ENCODE data around the gene PPP3R1. TPM values are rescaled to one million over a fixed set of nuclear protein-coding genes. Genes with fewer than 3 reads are reported as not detected.

PPP3R1 gene
- total and polyA plus RNA-seq, 9 of the 15 experiments (the other 6 are each of a cell fraction or from before 2014, with no cell fraction given), result 3.7 to 70.0 (median 24.8) TPM

DNA sequence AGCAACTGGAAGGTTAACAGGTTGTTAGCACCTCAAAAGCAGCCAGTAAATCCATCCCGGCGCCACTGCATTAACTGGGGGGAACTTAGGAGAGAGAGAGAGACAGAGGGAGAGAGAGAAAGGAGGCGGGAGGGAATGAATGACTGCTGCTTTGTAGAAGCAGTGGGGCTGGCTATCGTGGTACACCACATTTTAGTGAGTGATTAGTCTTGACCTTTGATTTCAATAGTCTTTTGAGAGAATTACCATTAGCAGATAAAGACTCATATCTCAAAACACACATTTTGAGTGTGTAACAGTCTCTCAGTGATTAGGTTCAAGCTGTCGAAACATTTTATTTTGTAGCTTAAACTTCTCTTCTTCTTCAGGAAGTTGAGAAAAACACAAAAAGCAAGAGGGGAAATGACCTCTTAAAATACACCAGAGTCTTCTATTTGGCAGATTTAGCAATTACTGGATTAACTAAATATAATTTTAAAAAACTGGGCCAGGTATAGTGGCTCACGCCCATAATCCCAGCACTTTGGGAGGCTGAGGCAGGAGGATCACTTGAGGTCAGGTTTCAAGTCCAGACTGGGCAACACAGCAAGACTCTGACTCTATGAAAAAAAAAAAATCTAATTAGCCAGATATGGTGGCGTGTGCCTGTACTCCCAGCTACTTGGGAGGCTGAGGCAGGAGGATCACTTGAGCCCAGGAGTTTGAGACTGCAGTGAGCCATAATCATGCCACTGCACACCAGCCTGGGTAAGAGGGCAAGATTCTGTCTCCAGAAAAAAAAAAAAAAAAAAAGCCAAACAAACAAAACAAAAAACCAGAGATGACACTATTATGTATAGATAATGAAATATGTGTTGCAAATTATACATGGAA lies 116.6 kb downstream of the PPP3R1 start (continued):
- TF ChIP-seq, protein P1, sequence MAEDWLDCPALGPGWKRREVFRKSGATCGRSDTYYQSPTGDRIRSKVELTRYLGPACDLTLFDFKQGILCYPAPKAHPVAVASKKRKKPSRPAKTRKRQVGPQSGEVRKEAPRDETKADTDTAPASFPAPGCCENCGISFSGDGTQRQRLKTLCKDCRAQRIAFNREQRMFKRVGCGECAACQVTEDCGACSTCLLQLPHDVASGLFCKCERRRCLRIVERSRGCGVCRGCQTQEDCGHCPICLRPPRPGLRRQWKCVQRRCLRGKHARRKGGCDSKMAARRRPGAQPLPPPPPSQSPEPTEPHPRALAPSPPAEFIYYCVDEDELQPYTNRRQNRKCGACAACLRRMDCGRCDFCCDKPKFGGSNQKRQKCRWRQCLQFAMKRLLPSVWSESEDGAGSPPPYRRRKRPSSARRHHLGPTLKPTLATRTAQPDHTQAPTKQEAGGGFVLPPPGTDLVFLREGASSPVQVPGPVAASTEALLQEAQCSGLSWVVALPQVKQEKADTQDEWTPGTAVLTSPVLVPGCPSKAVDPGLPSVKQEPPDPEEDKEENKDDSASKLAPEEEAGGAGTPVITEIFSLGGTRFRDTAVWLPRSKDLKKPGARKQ (CRISPR knock-in tag; IDR thresholded peaks at IDR 0.05), result no peak
- TF ChIP-seq FIP1L1 (IDR thresholded peaks at IDR 0.05; ENCODE audit: low read depth, low read length, poor library complexity, severe bottlenecking) (no peak), ZNF77 (CRISPR knock-in tag; IDR thresholded peaks at IDR 0.05) (no peak), CCNT2 (IDR thresholded peaks at IDR 0.05; ENCODE audit: borderline replicate concordance, extremely low read depth, insufficient read length, low read depth, low read length) (peak; percentile 89), CEBPB (tag; IDR thresholded peaks at IDR 0.05) (peak; percentile 77), CBFA2T3 (IDR thresholded peaks at IDR 0.05) (peak; percentile 99), E2F3 (CRISPR knock-in tag; IDR thresholded peaks at IDR 0.05) (no peak), HNRNPK (IDR thresholded peaks at IDR 0.05; ENCODE audit: low read depth, low read length, poor library complexity, severe bottlenecking) (no peak), ZNF75A (CRISPR knock-in tag; IDR thresholded peaks at IDR 0.05) (no peak), CSDE1 (IDR thresholded peaks at IDR 0.05) (no peak), MYC (IDR thresholded peaks at IDR 0.05; ENCODE audit: low read depth, low read length) (peak; percentile 51; the same call in 1 of the 2 replicates), MYC (CRISPR knock-in tag; IDR thresholded peaks at IDR 0.05; ENCODE audit: borderline replicate concordance, low read depth) (no peak), RBM14 (IDR thresholded peaks at IDR 0.05; ENCODE audit: borderline replicate concordance, insufficient read depth, low read depth, low read length) (no peak), MXI1 (IDR thresholded peaks at IDR 0.05; ENCODE audit: low read depth, low read length) (peak; percentile 42; the same call in 1 of the 2 replicates), TOE1 (IDR thresholded peaks at IDR 0.05; ENCODE audit: borderline replicate concordance) (peak; percentile 72), TOE1 (CRISPR knock-in tag; IDR thresholded peaks at IDR 0.05; ENCODE audit: borderline replicate concordance, low read depth) (no peak)
- TF ChIP-seq, protein P2, sequence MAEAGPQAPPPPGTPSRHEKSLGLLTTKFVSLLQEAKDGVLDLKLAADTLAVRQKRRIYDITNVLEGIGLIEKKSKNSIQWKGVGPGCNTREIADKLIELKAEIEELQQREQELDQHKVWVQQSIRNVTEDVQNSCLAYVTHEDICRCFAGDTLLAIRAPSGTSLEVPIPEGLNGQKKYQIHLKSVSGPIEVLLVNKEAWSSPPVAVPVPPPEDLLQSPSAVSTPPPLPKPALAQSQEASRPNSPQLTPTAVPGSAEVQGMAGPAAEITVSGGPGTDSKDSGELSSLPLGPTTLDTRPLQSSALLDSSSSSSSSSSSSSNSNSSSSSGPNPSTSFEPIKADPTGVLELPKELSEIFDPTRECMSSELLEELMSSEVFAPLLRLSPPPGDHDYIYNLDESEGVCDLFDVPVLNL (CRISPR knock-in tag; IDR thresholded peaks at IDR 0.05; ENCODE audit: low read depth), result no peak
- TF ChIP-seq, protein P3, sequence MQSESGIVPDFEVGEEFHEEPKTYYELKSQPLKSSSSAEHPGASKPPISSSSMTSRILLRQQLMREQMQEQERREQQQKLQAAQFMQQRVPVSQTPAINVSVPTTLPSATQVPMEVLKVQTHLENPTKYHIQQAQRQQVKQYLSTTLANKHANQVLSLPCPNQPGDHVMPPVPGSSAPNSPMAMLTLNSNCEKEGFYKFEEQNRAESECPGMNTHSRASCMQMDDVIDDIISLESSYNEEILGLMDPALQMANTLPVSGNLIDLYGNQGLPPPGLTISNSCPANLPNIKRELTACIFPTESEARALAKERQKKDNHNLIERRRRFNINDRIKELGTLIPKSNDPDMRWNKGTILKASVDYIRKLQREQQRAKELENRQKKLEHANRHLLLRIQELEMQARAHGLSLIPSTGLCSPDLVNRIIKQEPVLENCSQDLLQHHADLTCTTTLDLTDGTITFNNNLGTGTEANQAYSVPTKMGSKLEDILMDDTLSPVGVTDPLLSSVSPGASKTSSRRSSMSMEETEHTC (IDR thresholded peaks at IDR 0.05), result no peak
- TF ChIP-seq, protein P4, sequence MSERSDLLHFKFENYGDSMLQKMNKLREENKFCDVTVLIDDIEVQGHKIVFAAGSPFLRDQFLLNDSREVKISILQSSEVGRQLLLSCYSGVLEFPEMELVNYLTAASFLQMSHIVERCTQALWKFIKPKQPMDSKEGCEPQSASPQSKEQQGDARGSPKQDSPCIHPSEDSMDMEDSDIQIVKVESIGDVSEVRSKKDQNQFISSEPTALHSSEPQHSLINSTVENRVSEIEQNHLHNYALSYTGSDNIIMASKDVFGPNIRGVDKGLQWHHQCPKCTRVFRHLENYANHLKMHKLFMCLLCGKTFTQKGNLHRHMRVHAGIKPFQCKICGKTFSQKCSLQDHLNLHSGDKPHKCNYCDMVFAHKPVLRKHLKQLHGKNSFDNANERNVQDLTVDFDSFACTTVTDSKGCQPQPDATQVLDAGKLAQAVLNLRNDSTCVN (CRISPR knock-in tag; IDR thresholded peaks at IDR 0.05), result no peak
- TF ChIP-seq, protein P5, sequence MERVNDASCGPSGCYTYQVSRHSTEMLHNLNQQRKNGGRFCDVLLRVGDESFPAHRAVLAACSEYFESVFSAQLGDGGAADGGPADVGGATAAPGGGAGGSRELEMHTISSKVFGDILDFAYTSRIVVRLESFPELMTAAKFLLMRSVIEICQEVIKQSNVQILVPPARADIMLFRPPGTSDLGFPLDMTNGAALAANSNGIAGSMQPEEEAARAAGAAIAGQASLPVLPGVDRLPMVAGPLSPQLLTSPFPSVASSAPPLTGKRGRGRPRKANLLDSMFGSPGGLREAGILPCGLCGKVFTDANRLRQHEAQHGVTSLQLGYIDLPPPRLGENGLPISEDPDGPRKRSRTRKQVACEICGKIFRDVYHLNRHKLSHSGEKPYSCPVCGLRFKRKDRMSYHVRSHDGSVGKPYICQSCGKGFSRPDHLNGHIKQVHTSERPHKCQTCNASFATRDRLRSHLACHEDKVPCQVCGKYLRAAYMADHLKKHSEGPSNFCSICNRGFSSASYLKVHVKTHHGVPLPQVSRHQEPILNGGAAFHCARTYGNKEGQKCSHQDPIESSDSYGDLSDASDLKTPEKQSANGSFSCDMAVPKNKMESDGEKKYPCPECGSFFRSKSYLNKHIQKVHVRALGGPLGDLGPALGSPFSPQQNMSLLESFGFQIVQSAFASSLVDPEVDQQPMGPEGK (CRISPR knock-in tag; IDR thresholded peaks at IDR 0.05; ENCODE audit: borderline replicate concordance), result no peak

Data from K562 (cell line).